PC-3 (cell line): Measurements from ENCODE around the gene DPF1.

Experiments
- EZH2 ChIP-seq: fragments of 300-600 bp; sonication (generic); IDR thresholded peaks from one replicate; pipeline ENCODE4 v1.6.1; 2017; ENCODE audit warnings: antibody characterized with exemption, mild to moderate bottlenecking, low read length; ENCODE audit not compliant: unreplicated experiment
- TF ChIP-seq, protein P1 (sequence below): fragments of 300-600 bp; sonication (generic); conservative IDR thresholded peaks from 2 replicates; pipeline ENCODE4 v1.5.1; 2017; ENCODE audit warnings: antibody characterized with exemption, low read depth, mild to moderate bottlenecking, low read length

DNA sequence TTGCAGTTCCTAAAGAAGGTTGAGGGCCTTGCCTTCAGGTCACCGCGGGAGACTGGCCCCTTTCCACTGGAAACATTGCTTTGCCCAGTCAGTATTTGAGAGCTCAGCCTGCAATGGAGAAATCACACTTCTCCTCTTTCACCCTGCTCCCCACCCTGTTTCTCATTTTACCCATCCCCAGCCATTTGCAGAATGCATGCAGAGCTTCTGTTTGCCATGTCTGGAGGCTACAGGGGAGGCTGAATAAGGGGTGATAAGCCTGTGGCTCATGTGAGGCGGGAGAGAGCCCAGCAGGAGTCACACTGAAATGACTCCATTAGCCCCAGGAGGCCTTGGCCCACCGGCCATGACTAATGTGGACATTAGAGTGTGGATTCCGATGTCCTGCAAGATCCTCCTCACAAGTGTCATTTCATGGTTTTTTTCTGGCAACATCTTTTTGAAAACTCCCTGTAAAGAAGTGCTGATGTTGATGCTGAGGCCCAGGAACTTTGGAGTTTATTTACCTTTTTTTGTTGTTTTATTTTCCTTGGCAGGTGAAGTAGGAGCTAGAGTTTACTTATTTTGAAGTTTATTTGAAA lies 46.7 kb upstream of the DPF1 start:
- TF ChIP-seq, protein P1, sequence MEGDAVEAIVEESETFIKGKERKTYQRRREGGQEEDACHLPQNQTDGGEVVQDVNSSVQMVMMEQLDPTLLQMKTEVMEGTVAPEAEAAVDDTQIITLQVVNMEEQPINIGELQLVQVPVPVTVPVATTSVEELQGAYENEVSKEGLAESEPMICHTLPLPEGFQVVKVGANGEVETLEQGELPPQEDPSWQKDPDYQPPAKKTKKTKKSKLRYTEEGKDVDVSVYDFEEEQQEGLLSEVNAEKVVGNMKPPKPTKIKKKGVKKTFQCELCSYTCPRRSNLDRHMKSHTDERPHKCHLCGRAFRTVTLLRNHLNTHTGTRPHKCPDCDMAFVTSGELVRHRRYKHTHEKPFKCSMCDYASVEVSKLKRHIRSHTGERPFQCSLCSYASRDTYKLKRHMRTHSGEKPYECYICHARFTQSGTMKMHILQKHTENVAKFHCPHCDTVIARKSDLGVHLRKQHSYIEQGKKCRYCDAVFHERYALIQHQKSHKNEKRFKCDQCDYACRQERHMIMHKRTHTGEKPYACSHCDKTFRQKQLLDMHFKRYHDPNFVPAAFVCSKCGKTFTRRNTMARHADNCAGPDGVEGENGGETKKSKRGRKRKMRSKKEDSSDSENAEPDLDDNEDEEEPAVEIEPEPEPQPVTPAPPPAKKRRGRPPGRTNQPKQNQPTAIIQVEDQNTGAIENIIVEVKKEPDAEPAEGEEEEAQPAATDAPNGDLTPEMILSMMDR: no peak
- TF ChIP-seq EZH2: no peak
